WERI-Rb-1 (cell line): ENCODE results near the gene ROCK2.
"Not testable (repeated sequence)": the region's sequence is repeated elsewhere in the genome, so short reads cannot be mapped to it uniquely, and the experiment has no call there.

Source experiments
- DNase-seq: peaks from one replicate; pipeline ENCODE4 v3.0.0-alpha.2; 2020
- H3K27ac ChIP-seq: fragments of 250-450 bp; sonication (Bioruptor Pico); 2 replicates; pipeline ENCODE4 v1.5.1; 2020; ENCODE audit warnings: mild to moderate bottlenecking, moderate library complexity
- H3K27me3 ChIP-seq: fragments of 250-450 bp; sonication (Bioruptor Pico); 2 replicates; pipeline ENCODE4 v1.5.1; 2021; ENCODE audit warnings: mild to moderate bottlenecking, low read depth, moderate library complexity; ENCODE audit not compliant: insufficient read depth, severe bottlenecking
- H3K36me3 ChIP-seq: fragments of 250-450 bp; sonication (Bioruptor Pico); 2 replicates; pipeline ENCODE4 v1.5.1; 2020; ENCODE audit warnings: mild to moderate bottlenecking, moderate library complexity
- H3K4me3 ChIP-seq: 2 replicates; pipeline ENCODE4 v1.5.1; 2011; ENCODE audit warnings: low read depth, mild to moderate bottlenecking, control low read depth, low read length
- H3K9me3 ChIP-seq: fragments of 250-450 bp; sonication (Bioruptor Pico); 2 replicates; pipeline ENCODE4 v1.5.1; 2021; ENCODE audit warnings: mild to moderate bottlenecking, moderate library complexity; ENCODE audit not compliant: severe bottlenecking
- TF ChIP-seq, protein P1 (sequence below): IDR thresholded peaks from 2 replicates; pipeline ENCODE4 v1.5.1; 2011; ENCODE audit warnings: low read depth, mild to moderate bottlenecking, control low read depth, inconsistent platforms, low read length

The ROCK2 gene

DNA sequence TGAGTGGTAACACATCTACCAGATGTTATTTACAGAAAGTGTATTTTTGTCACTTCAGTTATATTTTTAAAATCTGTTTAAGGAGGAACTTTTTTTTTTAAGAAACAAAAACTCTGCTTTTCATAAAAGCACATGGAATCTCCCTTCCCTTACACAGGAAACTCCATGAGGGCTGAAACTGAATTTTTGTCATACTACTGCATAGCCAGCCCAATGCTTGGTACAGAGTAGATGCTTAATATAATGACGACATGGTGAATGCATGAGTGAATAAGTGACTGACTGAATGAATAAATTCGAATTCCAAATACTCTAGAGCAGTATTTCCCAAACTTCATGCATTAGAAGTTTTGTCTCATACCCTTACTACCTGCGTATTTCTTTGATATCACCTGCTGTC is 86.5 kb downstream of the ROCK2 start:
- no peaks in the 10 kb centered on the region for H3K27me3 ChIP-seq
- DNase-seq: no peak
- H3K9me3 ChIP-seq: no peaks in the 10 kb centered on the region
- peaks cover 3% of the 10 kb centered on the region; the same call in 1 of the 2 replicates for H3K36me3 ChIP-seq
- TF ChIP-seq, protein P1, sequence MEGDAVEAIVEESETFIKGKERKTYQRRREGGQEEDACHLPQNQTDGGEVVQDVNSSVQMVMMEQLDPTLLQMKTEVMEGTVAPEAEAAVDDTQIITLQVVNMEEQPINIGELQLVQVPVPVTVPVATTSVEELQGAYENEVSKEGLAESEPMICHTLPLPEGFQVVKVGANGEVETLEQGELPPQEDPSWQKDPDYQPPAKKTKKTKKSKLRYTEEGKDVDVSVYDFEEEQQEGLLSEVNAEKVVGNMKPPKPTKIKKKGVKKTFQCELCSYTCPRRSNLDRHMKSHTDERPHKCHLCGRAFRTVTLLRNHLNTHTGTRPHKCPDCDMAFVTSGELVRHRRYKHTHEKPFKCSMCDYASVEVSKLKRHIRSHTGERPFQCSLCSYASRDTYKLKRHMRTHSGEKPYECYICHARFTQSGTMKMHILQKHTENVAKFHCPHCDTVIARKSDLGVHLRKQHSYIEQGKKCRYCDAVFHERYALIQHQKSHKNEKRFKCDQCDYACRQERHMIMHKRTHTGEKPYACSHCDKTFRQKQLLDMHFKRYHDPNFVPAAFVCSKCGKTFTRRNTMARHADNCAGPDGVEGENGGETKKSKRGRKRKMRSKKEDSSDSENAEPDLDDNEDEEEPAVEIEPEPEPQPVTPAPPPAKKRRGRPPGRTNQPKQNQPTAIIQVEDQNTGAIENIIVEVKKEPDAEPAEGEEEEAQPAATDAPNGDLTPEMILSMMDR: no peak
- H3K27ac ChIP-seq: no peak overlapping the region
- no peak overlapping the region for H3K4me3 ChIP-seq

DNA sequence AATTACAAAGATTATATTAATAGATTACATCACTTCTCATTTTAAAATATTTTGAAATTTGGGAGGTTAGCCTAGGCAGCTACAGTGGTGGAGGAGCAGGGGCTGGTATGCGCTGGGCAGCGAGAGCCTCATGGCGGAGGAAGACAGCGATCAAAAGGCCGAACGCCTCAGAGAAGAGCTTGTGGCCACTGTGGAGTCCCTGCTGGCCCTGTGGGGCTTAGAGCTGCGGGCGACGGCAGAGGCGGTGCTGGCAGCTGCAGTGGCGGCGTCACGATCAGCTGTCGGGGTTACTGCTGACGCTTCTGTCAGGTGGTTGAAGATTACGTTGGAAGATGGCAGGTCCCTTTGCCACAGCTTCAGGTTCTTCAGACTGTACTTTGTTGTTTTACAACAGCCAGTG is 87.4 kb downstream of the ROCK2 start:
- no peak for DNase-seq

DNA sequence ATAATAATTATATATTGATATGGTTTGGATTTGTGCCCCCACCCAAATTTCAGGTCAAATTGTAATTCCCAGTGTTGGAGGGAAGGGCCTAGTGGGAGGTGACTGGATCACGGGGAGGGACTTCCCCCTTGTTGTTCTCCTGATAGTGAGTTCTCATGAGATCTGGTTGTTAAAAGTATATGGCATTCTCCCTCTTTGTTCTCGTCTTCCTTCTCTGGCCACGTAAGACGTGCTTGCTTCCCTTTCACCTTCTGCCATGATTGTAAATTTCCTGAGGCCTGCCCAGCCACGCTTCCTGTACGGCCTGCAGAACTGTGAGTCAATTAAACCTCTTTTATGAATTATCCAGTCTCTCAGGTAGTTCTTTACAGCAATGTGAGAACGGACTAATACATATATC is 88.3 kb downstream of the ROCK2 start:
- H3K9me3 ChIP-seq: no peaks in the 10 kb centered on the region
- TF ChIP-seq, protein P1: no peak

More for the DNA sequence above, 87.4 kb downstream of the ROCK2 start:
- TF ChIP-seq, protein P1: no peak
- Histone ChIP-seq H3K36me3 (peaks cover 3% of the 10 kb centered on the region; the same call in 1 of the 2 replicates), H3K27me3 (no peaks in the 10 kb centered on the region), H3K4me3 (no peak overlapping the region), H3K27ac (no peak overlapping the region), H3K9me3 (no peaks in the 10 kb centered on the region)

DNA sequence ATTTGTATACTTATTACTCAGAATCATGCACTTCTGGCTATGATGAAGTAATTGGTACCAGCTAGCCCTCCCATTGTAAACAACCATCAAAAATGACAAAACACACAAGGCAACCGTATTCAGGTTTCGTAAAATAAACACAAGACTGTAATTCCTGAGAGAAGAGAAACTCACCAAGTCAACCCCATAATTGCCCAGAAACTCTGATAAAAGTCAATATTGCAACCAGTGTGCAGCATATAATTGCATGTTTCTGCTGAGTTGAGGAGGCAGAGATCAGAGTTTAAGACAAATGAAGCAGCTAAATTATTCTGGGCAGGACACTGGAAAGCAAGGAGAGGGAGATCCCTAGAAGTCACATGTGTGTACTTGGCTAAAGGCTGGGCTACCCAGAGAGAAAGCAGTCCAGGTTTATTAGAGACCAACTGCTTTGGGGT is 90.3 kb downstream of the ROCK2 start:
- Histone ChIP-seq H3K27me3 (no peaks in the 10 kb centered on the region), H3K9me3 (no peaks in the 10 kb centered on the region), H3K27ac (no peak overlapping the region), H3K36me3 (peaks cover 6% of the 10 kb centered on the region; the same call in 1 of the 2 replicates), H3K4me3 (no peak overlapping the region)
- TF ChIP-seq, protein P1: no peak
- DNase-seq: no peak

More for the DNA sequence above, 88.3 kb downstream of the ROCK2 start:
- Histone ChIP-seq H3K27ac (no peak overlapping the region), H3K4me3 (no peak overlapping the region), H3K36me3 (peaks cover 3% of the 10 kb centered on the region; the same call in 1 of the 2 replicates), H3K27me3 (no peaks in the 10 kb centered on the region)
- DNase-seq: no peak

DNA sequence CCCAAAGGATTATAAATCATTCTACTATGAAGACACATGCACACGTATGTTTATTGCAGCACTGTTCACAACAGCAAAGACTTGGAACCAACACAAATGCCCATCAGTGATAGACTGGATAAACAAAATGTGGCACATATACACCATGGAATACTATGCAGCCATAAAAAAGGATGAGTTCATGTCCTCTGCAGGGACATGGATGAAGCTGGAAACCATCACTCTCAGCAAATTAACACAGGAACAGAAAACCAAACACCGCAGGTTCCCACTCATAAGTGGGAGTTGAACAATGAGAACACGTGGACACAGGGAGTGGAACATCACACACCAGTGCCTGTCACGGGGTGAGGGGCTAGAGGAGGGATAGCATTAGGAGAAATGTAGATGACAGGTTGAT is 92.0 kb downstream of the ROCK2 start:
- H3K9me3 ChIP-seq, DNase-seq: not testable (repeated sequence)

DNA sequence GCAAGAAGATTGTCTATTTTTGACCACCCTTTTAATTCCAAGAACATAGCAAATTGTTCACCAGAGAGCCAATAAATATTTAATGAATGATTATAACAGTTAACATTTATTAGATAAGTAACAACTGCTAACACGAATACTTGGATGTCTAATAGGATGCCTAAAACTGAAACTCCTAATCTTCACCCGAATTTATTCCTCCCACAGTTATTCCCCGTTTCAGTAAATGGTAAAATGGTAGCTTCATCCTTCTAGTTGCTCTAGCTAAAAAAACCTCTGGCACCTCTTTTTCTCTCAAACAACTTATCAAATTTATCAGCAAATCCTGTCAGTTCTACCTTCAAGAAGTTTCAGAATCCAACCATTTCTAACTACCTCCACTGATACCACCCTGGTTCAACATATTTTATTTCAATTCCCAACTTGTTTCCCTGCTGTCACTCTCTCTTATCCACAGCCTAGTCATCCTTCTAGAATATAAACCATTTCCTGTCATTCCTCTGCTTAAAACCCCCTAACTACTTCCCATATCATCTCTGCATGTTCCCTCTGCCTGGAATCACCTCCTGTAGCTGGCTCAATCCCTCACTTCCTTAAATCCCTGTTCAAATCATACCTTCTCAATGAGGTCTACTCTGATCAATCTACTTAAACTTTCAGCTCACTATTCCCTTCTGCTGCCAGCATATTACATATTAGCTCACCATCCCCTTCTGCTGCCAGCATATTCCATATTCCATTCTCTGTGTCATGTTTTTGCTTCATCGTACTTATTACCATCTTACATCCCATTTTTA is 93.8 kb downstream of the ROCK2 start:
- no peak overlapping the region for H3K4me3 ChIP-seq
- DNase-seq: no peak
- peaks cover 15% of the 10 kb centered on the region for H3K36me3 ChIP-seq
- H3K27me3 ChIP-seq: no peaks in the 10 kb centered on the region
- no peaks in the 10 kb centered on the region for H3K9me3 ChIP-seq
- TF ChIP-seq, protein P1: no peak
- H3K27ac ChIP-seq: no peak overlapping the region

More for the DNA sequence above, 92.0 kb downstream of the ROCK2 start:
- not testable (repeated sequence) for H3K4me3 ChIP-seq, H3K27me3 ChIP-seq, H3K27ac ChIP-seq
- peaks cover 10% of the 10 kb centered on the region for H3K36me3 ChIP-seq
